ENCODE measurements around the gene CEBPG.

DNA sequence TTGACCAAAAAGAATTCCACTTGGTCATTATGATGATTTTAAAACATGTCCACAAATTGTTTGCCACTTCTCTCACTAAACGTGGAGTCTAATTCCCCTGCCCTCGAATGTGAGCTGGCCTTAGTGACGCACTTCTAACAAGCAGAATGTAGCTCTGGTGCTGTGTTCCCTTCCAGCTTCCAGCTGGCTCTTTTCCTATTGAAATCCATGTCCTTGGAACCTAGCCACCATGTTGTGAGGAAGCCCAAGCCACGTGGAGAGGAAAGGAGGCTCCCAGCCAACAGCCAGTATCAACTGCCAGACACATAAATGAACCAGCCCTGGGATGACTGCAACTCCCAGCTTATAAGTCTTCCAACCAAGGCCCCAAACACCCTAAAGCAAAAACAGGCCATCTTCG, 47.6 kb upstream of the CEBPG start:
- TF ChIP-seq, protein P1, sequence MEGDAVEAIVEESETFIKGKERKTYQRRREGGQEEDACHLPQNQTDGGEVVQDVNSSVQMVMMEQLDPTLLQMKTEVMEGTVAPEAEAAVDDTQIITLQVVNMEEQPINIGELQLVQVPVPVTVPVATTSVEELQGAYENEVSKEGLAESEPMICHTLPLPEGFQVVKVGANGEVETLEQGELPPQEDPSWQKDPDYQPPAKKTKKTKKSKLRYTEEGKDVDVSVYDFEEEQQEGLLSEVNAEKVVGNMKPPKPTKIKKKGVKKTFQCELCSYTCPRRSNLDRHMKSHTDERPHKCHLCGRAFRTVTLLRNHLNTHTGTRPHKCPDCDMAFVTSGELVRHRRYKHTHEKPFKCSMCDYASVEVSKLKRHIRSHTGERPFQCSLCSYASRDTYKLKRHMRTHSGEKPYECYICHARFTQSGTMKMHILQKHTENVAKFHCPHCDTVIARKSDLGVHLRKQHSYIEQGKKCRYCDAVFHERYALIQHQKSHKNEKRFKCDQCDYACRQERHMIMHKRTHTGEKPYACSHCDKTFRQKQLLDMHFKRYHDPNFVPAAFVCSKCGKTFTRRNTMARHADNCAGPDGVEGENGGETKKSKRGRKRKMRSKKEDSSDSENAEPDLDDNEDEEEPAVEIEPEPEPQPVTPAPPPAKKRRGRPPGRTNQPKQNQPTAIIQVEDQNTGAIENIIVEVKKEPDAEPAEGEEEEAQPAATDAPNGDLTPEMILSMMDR (IDR thresholded peaks at IDR 0.05; ENCODE audit: insufficient read depth, low read length): no peak
- TF ChIP-seq, protein P2, sequence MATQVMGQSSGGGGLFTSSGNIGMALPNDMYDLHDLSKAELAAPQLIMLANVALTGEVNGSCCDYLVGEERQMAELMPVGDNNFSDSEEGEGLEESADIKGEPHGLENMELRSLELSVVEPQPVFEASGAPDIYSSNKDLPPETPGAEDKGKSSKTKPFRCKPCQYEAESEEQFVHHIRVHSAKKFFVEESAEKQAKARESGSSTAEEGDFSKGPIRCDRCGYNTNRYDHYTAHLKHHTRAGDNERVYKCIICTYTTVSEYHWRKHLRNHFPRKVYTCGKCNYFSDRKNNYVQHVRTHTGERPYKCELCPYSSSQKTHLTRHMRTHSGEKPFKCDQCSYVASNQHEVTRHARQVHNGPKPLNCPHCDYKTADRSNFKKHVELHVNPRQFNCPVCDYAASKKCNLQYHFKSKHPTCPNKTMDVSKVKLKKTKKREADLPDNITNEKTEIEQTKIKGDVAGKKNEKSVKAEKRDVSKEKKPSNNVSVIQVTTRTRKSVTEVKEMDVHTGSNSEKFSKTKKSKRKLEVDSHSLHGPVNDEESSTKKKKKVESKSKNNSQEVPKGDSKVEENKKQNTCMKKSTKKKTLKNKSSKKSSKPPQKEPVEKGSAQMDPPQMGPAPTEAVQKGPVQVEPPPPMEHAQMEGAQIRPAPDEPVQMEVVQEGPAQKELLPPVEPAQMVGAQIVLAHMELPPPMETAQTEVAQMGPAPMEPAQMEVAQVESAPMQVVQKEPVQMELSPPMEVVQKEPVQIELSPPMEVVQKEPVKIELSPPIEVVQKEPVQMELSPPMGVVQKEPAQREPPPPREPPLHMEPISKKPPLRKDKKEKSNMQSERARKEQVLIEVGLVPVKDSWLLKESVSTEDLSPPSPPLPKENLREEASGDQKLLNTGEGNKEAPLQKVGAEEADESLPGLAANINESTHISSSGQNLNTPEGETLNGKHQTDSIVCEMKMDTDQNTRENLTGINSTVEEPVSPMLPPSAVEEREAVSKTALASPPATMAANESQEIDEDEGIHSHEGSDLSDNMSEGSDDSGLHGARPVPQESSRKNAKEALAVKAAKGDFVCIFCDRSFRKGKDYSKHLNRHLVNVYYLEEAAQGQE (IDR thresholded peaks at IDR 0.05; ENCODE audit: insufficient replicate concordance, low read depth): no peak
- TF ChIP-seq GABPA (IDR thresholded peaks at IDR 0.05; ENCODE audit: low read depth): no peak
- TF ChIP-seq POLR2AphosphoS5 (IDR thresholded peaks at IDR 0.05; ENCODE audit: low read depth): no peak
